Daoy (cell line): ENCODE data around the gene QSOX2. TPM values are rescaled to one million over a fixed set of nuclear protein-coding genes. Genes with fewer than 3 reads are reported as not detected.

Experiments
- DNase-seq: peaks from one replicate; pipeline ENCODE4 v3.0.0-alpha.2; 2015; ENCODE audit warnings: low read depth
- total RNA-seq: library from RNA; depleted of rRNA; stranded (reverse); fragments of >200 nt; shearing (Covaris generic); gene quantifications from 2 replicates; pipeline ENCODE4 v1.2.3, GENCODE V29; 2014

The QSOX2 gene
- total RNA-seq, 1 experiment from 2014 or later, result 30.3 TPM

DNA sequence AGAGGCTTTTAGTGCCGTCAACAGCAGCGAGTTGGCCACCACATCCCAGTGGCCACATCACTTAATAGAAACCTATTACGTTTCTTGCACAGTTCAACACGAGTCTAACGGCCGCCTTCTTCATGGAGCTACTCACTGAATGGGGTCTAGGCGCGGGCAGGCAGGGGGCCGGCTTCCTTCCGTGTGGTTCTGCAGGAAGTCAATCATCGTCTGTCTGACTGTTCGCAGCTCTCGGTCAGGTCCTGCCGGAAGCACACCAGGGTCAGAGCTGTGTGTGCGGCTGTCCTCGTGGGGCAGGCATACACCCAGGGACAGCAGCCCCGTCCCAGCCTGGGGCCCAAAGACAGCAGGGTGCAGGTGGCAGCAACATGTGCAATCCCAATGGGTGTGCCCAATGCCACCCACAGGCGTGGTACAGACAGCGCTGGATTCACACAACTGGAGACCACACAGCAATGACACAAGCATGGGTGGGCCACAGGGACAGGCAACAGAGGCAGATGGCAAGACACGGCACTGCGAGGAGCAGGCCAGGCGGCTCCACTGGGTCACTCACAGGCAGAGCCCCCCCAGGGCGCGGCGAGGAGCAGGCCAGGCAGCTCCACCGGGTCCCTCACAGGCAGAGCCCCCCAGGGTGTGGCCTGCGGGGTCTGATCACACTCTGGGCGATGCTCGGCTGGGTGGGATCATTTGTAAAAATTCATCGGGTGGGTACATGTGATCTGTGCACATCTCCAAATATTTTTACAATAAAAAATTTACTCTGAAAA lies 21.6 kb downstream of the QSOX2 start:
- no peak for DNase-seq

DNA sequence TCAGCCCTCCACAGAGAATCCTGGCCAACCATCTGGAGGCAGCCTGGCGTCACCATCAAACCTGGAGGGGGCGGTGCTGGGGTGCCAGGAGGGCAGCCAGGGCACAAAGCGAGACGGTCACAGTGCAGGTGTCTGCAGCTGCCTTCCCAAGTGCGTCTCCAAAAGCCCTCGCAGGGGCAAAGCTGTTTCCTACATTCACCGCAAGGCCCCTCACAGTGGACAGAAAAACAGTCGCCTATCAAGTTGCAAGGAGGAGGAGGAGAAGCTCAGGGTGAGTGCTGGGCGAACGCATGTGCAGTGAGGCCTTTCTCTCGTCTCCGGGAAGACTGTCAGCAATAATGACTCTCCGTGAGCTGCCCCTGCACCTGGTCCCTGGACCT lies 22.7 kb downstream of the QSOX2 start:
- DNase-seq, result no peak

DNA sequence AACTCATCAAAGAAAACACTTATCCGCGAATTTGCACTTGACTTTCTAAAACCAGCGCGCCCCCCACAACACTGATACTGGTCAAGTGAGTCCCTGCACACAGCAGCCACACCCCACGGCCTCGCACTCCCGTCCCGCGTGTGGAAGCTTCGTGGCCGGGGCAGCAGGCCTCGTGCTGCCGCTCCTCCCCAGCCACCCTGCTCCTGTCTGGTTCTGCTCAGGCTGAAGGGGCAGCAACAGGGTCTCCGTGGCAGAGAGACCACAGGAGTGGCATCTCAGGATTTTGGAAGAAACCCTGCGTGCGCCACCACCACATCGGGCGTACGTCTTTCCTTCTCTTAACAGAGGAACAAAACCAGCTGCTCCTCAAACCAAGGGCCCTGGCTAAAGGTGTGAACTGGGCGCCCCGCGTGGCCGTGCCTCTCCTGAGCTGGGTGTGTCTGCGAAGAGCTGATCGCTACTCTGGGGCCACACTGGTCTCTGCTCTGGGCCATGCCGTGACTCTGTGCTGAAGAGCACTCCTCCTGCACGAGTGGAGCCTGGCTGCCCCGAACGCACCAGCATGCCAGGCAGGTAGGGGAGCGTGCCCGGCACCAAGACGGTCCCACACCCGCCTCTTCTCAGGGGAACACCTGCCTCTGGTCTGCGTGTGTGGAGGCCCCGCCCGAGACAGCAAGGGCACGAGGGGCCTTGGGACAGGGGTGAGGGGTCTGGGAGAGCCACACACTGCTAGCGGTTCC lies 23.3 kb downstream of the QSOX2 start:
- DNase-seq, result no peak

DNA sequence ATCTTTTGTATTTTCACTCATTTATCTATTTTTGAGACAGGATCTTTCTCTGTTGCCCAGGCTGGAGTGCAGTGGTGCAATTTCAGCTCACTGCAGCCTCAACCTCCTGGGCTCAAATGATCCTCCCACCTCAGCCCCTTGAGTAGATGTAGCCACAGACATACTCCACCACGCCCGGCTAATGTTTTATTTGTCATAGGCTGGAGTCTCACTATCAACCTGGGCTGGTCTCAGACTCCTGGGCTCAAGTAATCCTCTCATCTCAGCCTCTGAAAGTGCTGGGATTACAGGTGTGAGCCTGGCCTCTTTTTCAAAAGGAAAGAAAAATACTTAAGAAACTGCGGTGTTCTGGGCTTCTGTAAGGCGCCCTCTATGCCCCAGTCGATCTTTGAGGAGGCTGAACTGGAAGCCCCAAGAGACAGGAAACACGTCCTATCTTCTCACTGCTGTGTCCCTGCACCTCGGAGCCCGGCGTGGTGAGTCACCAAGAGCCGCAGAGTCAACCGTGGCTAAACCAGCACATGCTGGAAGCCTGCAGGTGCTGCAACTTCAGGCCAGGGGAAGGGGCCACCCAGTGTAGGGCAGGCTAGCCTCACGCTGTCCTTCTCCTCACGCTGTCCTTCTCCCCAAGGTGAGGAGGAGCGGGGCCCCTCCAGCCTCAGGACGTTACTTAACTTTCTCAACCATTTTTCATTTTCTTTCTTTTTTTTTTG lies 25.4 kb downstream of the QSOX2 start:
- DNase-seq, result peak; percentile 92

DNA sequence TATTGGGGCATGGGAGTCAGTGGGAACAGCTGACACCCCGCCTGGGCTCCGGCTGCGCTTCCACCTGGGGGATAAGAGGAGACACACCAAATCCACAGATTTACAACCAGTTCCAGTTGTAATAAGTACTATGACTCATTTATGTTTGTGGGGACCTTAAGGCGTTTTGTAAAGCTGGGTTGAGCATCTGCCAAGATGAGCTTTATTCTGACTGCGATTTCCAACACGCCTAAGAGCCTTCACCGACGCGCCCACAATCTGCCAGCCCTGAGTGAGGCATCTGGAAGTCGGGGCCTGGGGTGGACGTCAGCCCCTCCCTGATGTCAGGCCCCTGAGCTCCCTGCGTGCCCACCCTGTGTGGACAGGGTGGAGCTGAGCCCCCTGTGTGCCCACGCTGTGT lies 26.3 kb downstream of the QSOX2 start:
- DNase-seq, result peak; percentile 52

DNA sequence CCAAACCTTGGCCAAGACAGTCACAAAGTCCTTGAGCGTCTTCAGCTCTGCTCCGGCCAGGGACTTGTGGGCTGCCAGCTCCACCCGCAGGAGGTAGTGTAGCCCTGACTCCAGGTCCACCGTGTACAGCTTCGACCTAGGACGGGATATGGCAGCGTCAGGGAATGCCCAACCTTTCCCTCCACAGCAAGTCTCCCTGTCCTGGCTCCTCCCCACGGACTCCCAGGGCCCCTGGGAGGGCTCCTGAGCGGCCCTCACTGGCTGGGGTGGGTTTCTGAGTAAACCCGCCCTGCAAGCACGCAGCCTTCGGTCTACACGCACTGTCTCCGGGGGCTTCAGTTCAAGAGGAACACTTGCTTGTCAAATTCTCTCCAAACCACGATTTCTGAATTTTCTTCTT lies 26.9 kb downstream of the QSOX2 start:
- no peak for DNase-seq

DNA sequence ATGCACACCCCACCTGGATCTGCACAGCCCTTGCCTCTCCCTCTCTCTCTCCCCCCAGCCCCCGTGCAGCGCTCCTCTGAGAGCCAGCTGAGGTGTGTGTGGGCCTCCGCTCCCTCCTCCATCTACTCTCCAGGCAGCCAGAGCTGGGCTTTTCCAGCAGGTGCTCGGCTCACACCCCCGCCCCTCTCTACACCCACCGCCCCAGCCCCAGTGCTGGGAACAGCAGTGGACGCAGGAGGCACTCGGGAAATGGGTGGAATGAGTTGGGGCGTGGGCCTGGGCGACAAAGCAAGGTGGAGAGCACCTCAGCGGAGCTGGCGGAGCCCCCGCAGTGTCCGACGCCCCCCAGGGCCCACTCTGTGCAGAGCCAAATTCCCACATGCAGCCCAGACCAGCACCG lies 27.3 kb downstream of the QSOX2 start:
- no peak for DNase-seq

DNA sequence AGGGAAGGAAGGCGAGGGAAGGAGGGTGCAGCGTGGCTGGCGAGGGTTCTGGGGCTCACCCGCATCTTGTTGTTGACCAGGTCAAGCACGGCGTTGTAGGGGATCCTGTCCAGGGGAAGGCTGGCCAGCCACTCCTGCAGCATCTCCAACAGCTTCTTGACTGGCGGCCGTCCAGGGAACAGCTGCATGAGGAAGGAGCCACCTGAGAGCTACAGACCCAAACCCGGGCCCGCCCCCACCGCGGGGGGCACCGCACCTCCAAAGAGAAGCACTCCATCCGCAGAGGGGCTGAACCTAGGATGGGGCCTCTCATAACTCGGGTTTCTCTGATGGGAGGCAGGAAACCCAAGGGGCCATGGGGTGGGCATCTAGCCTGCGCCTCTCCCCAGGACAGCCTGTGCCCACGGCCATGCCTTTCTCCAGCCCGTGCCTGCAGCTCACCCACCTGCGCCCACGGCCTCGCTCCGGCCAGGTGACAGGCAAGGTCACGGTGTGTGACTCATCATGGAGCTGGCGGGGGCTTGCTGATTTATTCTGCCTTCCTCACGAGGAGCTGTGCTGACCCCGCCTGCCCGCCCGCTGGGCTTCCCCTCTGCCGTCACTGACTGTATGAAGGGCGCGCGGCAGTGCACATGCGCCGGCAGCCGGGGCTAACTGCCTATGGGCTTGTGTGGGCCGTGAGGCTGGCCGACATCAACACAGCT lies 28.9 kb downstream of the QSOX2 start:
- no peak for DNase-seq

DNA sequence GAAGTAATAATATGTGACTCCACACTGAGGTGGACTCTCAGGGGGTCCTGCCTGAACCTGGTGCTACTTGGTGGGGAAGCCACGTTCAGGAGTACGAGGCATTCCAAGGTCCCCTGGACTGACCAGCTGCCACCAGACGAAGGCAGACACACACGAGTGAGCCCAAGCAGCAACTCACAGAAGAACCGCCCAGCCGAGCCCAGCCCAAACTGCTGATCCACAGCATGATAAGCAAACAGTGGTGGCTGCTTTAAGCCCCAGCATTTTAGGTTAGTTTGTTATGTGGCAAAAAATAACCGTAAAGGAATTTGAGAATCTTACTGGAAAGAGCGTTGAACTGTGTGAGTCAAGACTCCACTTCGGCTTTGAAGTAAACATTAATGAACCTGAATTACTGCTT lies 31.9 kb downstream of the QSOX2 start:
- DNase-seq, result no peak

DNA sequence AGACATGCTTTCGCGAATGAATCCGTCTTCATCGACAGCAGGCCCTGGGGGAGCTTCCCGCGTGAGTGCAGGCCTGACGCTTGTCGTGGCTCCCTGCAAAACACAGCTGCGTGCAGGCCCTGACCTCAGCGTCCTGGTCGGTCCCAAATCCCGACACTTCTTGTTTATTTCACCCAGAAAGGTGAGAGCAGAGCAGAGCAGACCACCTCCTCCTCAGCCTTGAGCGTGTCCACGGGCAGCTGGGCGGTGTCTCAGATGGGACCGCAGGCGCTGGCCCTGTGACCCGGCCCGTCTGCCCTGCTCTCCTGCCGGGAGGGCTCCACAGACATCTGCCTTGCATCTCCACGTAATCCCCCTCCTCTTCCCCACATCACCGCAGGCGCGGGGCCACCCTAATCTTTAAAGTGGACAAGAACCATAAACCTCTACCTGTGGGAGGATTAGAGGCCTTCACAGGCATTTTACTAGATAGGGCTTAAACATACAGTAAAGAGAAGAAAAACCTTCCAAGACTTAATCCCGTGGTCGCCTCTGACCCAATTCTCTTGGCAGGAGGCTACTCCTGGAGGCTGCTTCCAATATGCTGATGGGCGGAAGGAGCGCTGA lies 33.2 kb downstream of the QSOX2 start:
- no peak for DNase-seq

DNA sequence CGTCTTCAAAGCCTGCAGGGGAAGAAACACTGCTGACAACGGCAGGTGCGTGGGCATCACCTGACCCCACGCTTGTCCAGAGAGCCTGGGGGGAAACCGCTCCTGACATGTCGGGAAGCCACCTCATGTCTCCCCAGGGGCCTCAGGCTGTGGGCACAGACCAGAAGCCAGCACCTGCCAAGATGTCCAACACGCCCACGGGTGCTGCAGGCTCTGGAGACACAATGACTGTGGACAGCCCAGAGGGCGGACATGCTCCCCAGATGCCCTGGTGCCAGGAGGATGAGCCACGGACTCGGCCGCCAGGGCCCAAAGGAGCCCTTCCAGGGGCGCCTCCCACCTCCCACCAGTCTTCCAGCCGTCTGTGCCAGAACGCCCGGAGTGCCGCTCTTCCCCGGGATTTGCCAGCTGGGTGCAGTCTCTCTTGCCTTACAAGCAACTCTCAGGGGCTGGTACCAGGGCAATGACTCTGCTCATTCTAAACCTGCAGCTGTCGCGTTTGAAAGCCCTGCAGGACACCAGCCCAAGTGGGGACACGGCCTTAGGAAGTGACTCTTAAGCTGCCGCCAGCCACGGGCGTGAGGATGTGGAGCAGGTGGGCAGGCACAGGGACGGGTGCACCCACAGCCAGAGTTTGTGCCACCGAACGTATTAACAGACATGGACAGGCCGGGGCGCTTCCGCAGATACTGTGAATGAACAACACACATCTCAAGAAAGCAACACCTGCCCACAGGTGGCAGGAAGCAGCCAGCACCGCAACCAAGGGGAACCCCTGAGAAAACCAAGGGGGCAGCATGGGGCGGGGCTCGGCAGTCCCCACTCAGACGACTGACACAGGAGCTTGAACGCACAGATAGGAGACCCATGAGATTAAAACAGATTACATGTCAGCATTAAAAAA lies 33.9 kb downstream of the QSOX2 start:
- no peak for DNase-seq

DNA sequence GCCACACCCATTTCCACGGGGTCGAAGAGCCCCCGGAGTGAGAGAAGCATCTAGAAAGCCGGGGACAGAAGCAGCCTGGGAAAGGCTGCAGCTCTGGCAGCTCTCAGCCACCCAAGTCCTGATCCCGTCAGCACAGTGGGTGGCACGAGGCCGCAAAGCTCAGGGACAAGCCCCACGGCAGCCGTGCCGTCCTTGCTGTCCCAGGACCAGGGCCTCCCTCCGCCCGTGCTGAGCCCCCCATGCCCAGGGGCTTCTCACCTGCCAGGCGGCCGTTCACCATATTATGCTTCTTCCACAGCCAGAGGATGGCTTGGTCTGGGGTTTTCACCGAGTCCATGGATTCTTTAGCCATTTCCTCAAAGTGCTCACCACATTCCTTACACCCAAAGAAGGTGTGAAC lies 34.6 kb downstream of the QSOX2 start:
- no peak for DNase-seq

DNA sequence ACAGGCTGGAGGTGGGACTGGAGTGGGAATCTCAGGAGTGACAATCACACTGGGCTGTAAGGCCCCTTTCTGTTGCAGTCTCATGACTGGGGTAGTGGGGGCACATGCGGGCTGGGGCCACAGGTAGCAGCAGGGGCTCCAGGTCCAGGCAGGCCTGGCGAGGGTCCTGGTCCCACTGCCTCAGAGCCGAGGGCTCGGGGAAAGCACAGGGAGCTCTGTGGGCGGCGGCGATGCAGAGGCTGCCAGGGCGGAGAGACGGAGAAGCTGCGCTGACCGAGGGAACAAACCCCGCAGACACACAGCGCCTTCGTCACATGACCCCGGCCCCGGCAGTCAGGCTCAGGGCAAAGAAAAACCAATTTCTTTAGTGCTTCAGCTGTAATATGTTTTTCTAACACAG lies 35.3 kb downstream of the QSOX2 start:
- DNase-seq, result no peak

DNA sequence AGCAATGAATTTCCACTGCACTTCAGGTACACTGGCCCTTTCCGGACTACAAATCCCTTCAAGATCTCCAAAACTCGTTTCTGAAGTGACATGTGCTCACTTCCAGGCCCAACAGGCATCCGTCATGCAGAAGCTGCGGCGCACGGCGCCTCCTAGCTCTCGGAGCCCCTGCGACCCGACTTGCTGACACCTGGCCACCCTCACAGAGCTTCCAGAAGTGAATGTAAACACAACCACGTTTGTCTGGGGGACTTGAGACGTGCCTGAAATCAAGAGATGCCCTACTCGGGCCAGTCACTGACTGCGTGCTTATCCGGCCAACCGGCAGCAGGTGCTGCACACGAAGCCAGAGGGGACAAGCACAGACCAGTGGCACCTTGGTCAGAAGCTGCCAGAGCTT lies 35.8 kb downstream of the QSOX2 start:
- no peak for DNase-seq

DNA sequence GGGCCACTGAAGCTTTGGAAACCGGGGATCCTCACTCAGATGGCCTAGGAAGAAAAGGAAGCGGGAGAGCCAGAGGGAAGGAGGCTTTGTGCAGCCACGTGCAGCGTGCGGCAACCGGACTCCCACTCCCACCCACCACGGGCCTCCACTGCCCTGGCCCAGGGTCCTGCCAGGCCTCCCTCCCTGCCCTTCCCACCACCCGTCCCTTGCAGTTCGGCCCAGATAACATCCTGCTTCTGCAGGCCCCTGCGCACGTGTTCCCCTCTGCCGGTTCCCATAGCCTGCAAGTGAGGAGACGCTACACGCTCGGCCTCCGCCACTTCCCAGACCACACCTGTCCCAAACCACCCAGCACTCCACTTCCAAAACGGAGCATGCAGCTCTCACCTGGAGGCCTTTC lies 36.4 kb downstream of the QSOX2 start:
- DNase-seq, result no peak

DNA sequence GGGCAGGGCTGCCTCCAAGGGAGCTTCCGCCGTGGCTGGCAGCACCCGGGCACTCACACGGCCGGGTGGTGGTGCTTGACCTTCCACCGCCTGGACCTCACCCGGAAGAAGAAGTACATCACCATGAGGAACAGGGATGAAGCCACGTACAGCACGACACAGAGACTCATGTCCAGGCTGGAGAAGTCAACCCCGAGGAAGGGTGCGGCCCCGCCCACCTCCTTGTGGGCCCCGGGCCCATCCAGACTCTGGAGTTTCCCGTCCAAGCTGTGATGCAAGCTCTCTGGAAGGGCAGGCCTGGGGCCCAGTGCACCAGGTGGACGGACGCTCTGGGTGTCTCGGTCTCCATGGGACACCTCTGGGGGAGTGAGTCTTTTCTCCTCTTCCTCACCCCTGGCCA lies 36.9 kb downstream of the QSOX2 start:
- no peak for DNase-seq

DNA sequence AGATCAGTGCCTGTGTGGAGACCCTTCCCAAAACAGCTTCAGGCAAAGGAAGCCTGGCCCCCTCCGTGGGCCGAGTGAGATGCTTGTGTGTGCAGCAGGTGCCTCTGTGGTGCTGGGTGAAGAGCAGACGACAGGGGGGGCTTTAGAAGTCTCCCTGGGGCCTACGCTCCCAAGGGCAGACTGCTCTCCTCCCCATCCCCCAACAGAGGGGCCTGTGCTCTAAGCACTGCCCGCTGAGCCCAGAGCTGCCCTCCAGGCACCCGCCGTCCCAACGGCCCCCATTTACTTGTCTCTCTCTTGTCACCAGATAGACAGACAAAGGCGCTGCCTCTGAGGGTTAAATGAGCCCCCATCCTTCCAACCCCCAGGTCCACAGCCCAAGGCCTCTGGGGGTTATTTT lies 38.0 kb downstream of the QSOX2 start:
- no peak for DNase-seq

DNA sequence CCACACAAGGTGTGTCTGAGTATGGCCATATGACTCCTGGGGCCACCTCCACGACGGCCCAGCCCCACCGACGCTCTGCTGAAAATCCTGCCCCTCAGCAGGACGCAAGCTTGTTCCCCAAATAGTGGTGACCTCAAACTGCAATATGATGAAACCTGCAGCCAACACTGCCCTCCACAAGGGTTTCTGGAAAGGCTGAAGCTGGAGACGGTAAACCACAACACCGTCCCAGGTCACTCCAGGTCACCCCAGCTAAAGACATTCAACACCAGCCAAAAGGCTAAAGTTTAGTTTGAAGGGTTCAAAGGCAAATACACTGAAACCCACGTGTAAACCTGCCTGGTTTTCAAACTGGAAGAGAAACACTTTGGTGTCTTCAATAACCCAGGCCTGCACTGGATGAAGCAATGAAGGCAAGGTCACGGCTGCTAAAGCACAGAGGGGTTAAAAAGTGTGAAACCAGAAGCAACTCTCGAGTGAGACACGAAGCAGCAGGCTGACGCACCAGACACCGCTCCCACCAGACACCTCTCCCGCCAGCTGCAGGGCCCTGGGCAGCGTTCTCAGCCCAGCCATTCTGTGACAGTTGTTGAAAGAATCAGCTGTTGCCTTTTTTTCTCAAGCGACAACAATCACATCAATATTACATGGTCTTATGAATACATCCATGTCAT lies 38.9 kb downstream of the QSOX2 start:
- DNase-seq, result no peak

DNA sequence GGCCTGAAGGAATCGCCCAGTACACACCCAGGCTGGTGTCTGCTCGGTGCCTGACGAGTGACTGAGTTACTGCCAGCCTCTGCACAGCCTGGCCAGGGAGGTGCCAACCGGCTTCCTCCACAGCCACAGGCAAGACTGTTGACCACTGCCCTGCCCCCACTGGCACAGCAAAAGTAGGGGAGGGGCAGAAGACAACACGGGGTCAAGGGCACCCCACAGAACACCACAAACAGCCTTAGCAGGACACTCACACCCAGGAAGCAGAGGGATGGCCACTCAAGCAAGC lies 40.0 kb downstream of the QSOX2 start:
- no peak for DNase-seq
